ENCODE results near the gene WDR86.
A peak's percentile ranks its signal among the peaks of the same experiment; 100 is the strongest.

Gene WDR86

GRCh38 chr7:151349507-151349853, 60.4 kb downstream of the WDR86 start:
- no peak for DNase-seq (ENCODE audit: low read depth in 3 of 3)

DNA sequence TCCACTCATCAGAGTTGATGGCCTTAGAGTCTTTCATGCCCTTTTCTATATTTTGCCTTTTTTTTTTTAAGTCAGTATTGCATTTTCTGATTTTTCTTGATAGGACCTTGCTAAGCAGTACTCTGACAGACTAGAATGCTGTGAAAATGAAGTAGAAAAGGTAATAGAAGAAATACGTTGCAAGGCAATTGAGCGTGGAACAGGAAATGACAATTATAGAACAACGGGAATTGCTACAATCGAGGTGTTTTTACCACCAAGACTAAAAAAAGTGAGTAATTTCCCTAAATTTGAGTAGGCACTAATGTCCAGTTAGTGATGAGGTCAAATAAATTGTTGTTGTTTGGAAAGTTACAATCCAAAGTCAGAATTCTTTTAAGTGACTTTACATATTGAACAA, 60.9 kb downstream of the WDR86 start:
- DNase-seq (ENCODE audit: low read depth in 3 of 3), result no peak

DNA sequence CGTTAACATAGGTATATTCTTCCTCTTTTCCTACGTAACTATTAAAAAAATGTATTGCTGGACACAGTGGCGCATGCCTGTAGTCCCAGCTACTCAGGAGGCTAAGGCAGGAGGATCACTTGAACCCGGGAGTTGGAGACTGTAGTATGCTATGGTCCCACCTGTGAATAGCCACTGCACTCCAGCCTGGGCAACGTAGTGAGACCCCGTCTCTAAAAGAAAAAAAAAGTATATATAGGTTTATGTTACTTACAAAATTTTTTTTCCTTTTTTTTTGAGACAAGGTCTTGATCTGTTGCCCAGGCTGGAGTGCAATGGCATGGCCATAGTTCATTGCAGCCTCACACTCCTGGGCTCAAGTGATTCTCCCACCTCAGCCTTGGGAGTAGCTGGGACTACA, 62.6 kb downstream of the WDR86 start:
- DNase-seq (ENCODE audit: low read depth in 3 of 3), result no peak

DNA sequence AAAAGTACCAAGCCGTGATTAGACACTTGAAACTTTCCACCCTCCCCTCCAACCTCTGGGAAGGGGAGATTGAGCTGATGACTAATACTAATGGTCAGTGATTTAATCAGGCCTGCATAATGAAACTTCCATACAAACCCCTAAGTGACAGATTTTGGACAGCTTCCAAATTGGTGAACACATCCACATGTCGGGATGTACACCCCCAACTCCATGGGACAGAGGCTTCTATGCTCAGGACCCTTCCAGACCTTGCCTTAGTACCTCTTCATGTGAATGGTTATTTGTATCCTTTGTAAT, 63.4 kb downstream of the WDR86 start:
- DNase-seq (ENCODE audit: low read depth in 3 of 3), result no peak

GRCh38 chr7:151345576-151346469, 64.0 kb downstream of the WDR86 start:
- no peak for DNase-seq (ENCODE audit: low read depth in 3 of 3)

GRCh38 chr7:151343516-151343915, 66.3 kb downstream of the WDR86 start:
- DNase-seq (ENCODE audit: low read depth in 3 of 3), result no peak

DNA sequence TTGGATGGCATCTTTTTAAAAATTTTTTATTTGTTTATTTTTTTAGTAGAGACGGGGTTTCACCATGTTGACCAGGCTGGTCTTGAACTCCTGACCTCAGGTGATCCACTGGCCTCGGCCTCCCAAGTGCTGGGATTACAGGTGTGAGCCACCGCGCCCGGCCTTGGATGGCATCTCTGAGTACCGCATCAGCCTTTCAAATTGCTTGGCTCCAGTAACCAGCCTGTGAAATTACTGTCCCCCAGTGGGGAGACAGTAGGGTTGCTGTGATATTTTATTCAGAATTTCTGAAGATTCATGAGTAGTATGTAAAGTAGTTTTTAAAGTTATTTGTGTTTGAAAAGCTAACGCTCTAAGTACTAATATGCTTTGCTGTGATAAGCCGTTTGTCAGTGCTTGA, 67.0 kb downstream of the WDR86 start:
- no peak for DNase-seq (ENCODE audit: low read depth in 3 of 3)

DNA sequence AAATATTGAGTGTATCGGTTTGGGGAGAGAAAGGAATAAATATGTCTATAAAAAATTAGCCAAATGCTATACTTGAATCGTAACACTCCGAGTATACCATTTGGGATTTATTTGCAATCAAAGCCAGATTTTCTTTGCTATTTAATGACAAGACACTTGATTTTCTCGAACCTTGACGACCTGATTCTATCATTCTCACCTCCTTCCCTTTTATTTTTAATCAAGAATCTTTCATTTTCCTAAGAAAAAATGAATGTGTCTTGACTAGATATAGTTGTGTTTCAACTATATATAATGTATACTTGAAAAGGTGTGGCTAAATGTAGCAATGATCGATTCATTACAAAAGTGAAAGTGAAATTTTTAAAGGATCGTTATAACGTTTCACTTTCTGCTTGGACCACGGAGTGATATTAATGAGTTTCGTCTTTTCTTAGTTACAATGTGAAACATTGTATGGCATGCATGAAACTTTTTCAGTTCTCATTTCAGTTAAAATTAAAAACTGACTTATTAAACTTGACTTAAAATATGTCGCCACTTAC, 67.7 kb downstream of the WDR86 start:
- DNase-seq (ENCODE audit: low read depth in 3 of 3), result no peak

DNA sequence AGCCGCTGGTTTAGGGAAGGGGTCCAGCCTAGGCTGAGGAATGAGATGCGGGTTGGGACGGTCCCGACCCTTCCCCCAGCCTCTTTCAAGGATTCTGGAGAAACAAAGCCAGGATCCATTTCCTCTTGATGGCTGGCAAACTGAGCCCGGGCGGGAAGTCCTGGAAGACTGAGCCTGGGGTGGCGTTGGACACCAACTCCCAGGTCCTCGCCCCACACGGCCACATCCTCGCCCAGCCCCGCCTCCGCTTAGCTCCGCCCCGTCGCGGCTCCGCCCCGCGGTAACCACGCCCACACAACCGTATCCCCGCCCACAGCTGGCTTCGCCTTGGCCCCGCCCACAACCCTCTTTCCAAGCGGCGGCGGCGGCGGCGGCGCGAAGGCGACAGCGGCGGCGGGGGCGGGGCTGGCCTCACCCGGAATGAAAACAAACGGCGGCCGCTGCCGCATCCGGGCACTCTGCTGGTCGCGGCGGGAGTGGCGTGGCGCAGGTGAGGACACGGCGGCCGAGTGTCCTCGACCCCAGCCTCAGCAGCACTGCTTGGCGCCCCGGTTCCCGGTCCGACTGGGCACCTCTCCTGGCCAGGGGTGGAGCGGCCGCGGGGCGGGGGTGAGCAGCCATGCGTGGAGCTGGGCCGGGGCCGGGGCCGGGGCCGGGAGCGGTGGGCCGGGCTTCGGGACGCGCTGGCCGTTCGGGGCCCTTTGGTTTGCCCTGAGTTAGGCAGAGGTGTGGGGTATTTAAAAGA, 68.3 kb downstream of the WDR86 start, which contains the start of gene NUB1:
Gene NUB1 (plus strand): TSS at position 456 of the 745 bp plus-strand sequence. CDS start 3,538 bp downstream, outside the sequence.
- DNase-seq (ENCODE audit: low read depth in 3 of 3), result peak; percentile 85 to 95 (median 89)

DNA sequence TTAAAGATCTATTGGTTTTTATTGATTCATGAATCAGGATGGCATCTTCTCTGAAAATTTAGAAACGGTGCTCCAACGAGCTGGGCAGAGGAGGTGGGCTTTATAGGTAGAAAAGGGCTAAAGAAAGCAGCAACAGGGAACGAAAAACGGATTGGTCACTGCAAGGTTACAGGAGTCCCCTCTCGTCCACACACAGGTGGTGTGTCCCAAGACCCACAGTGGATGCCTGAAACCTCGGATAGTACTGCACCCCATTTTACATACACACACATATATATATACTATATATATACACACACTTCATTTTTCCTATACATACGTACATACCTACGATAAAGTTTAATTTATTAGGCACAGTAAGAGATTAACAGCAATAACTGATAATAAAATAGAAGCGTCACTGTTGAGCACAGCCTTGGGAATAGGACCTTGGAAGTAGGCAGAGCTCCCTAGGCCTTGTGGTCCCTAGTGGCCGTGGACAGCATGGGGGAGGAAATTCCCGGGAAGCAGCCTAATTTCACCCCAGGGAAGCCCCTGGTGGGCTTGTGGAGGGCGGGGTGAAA, 69.0 kb downstream of the WDR86 start:
- DNase-seq (ENCODE audit: low read depth in 3 of 3), result no peak

DNA sequence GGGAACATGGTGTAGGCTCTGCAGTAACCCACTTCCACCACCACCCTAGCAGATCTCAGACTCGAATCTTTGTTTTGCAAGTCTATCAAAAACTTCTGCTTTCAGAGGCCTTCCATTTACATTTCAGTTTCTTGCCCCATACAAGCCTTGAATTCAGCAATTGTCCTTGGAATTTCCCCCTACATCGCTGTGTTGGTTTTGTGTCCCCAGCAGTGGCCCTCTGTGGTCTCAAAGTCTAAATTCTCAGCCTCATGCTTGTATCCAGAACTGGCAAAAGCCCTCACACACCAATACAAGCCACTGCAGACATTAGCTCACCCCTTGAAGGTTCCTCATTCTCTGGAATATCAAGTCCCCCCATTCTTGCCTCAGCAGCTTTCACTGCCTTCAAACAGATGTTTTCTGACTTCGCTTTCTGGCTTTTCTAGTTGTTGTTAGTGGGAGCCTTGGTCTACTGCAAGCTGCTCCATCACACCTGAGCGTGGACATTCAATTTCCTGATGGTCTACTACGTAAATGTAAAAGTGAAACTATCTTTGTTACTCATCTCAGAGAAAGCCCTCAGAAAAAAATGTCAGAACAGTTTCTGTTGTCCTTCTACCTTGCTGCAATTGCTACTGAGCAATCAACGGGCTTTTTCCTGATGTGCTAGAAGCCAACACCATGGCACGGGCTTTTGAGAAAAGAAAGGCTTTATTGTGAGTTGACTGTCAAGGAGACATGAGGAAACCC, 70.0 kb downstream of the WDR86 start:
- DNase-seq (ENCODE audit: low read depth in 3 of 3), result no peak

DNA sequence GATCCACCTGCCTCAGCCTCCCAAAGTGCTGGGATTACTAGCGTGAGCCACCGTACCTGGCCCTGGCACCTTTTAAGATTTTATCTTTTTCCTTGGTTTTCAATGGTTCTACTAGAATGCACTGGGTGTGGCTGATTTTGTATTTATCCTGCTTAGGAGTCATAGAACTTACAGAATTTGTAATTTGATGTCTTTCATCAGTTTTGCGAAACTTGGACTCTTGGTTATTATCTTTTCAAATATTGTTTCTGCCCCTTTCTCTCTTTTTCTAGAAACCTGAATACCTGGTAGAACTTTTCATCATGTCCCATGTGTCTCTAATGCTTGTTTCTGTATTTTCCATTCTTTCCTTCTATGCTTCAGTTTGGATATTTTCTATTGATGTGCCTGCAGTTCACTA, 71.0 kb downstream of the WDR86 start:
- DNase-seq (ENCODE audit: low read depth in 3 of 3), result no peak

DNA sequence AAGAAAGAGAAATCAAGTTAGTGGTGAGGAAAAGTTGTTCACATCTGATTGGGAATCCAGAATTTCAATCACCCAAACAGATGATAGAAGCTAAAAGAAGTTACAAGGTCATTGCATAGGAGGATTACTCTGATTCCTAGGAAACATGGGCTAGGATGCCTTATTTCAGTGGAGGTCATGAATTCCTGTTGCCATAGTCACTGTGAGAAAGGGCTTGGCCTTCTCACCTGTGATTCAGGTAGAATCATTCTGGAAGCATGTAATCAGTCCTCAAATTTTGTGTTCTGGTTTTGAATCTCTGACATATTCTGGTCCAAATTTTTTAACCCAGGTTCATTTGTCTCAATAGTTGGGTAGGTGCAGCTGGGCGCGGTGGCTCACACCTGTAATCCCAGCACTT, 72.5 kb downstream of the WDR86 start:
- no peak for DNase-seq (ENCODE audit: low read depth in 3 of 3)

DNA sequence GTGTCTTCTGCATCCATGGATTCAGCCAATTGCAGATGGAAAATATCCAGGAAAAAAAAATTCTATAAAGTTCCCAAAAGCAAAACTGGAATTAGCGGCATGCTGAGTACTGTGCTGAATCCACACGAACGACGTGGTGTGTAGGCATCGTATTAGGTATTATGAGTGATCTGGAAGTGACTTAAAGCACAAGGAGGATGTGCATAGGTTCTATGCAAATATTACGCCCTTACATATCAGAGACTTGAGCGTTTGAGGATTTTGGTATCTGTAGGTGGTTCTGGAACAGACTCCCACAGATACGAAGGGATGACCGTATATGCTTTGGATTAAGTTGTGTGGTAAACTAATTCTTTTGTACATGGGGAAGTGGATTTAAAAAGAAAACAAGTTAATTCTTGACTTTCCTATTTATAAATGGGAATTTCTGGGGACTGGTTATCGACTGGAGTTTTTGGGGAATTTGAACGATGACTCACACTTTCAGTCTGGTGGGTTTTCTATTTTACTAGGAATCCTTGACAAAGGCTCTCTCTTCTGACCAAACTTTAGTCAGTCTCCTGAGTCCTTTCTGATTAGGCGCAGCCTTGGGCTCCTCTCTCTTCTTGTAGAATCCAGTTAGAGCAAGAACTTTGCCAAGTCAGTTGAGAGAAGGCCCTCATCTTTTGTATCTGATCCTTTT, 73.7 kb downstream of the WDR86 start:
- no peak for DNase-seq (ENCODE audit: low read depth in 3 of 3)

- no peak for DNase-seq (ENCODE audit: low read depth in 3 of 3)
Measured at GRCh38 chr7:151334628-151335027, 75.2 kb downstream of the WDR86 start.
